Astrocyte (in vitro differentiated cells and primary cell): ENCODE measurements around the gene P4HB. TPM values are rescaled to one million over a fixed set of nuclear protein-coding genes. Genes with fewer than 3 reads are reported as not detected.

ENCODE experiments used
- DNase-seq: peaks from one replicate; pipeline ENCODE4 v3.0.0-alpha.2; 2010; ENCODE audit warnings: low read depth
- FAIRE-seq: peaks from 2 replicates; lab custom pipeline; 2011; peaks lifted over from hg19 to GRCh38; lab: Jason Lieb, UNC
- H2AFZ ChIP-seq: 2 replicates; pipeline ENCODE4 v1.6.0; 2012; ENCODE audit warnings: low read depth, low read length, inconsistent platforms
- H3K27ac ChIP-seq: 2 replicates; pipeline ENCODE4 v1.5.1; 2011; ENCODE audit warnings: low read depth, low read length, inconsistent platforms
- H3K27me3 ChIP-seq: 2 replicates; pipeline ENCODE4 v1.6.0; 2011; ENCODE audit warnings: low read length, inconsistent platforms; ENCODE audit not compliant: insufficient read depth
- H3K36me3 ChIP-seq: 2 replicates; pipeline ENCODE4 v1.5.1; 2011; ENCODE audit warnings: low read length, inconsistent platforms; ENCODE audit not compliant: insufficient read depth
- H3K4me1 ChIP-seq: 2 replicates; pipeline ENCODE4 v1.5.1; 2011; ENCODE audit warnings: low read length, inconsistent platforms; ENCODE audit not compliant: insufficient read depth
- H3K4me2 ChIP-seq: 2 replicates; pipeline ENCODE4 v1.6.0; 2012; ENCODE audit warnings: low read length, inconsistent platforms
- H3K4me3 ChIP-seq: 2 replicates; pipeline ENCODE4 v1.5.1; 2011; ENCODE audit warnings: low read depth, mild to moderate bottlenecking, low read length, inconsistent platforms; ENCODE audit not compliant: insufficient read depth
- H3K79me2 ChIP-seq: 2 replicates; pipeline ENCODE4 v1.6.0; 2012; ENCODE audit warnings: mild to moderate bottlenecking, low read length, inconsistent platforms; ENCODE audit not compliant: insufficient read depth
- H3K9ac ChIP-seq: 2 replicates; pipeline ENCODE4 v1.6.0; 2012; ENCODE audit warnings: mild to moderate bottlenecking, low read length, inconsistent platforms
- H3K9me3 ChIP-seq: 2 replicates; pipeline ENCODE4 v1.5.1; 2012; ENCODE audit warnings: low read depth, mild to moderate bottlenecking, low read length, inconsistent platforms; ENCODE audit not compliant: insufficient read depth
- H4K20me1 ChIP-seq: 2 replicates; pipeline ENCODE4 v1.6.0; 2012; ENCODE audit warnings: low read length, inconsistent platforms; ENCODE audit not compliant: insufficient read depth
- H3K27ac Mint-ChIP-seq: one replicate; pipeline ENCODE4 v1.8.0; 2021; ENCODE audit warnings: mild to moderate bottlenecking, mixed read lengths; ENCODE audit not compliant: unreplicated experiment
- H3K27me3 Mint-ChIP-seq: one replicate; pipeline ENCODE4 v1.8.0; 2021; ENCODE audit warnings: low read depth, mixed read lengths; ENCODE audit not compliant: unreplicated experiment
- H3K36me3 Mint-ChIP-seq: one replicate; pipeline ENCODE4 v1.8.0; 2021; ENCODE audit warnings: low read depth, mixed read lengths; ENCODE audit not compliant: unreplicated experiment
- H3K4me1 Mint-ChIP-seq: one replicate; pipeline ENCODE4 v1.8.0; 2021; ENCODE audit warnings: low read depth, mixed read lengths; ENCODE audit not compliant: unreplicated experiment
- H3K4me3 Mint-ChIP-seq: one replicate; pipeline ENCODE4 v1.8.0; 2021; ENCODE audit warnings: mild to moderate bottlenecking, moderate library complexity, mixed read lengths; ENCODE audit not compliant: unreplicated experiment
- H3K9me3 Mint-ChIP-seq: one replicate; pipeline ENCODE4 v1.8.0; 2021; ENCODE audit warnings: mild to moderate bottlenecking, mixed read lengths; ENCODE audit not compliant: unreplicated experiment
- EZH2 ChIP-seq: IDR thresholded peaks from 2 replicates; pipeline ENCODE4 v1.6.1; 2012; ENCODE audit warnings: mild to moderate bottlenecking, low read length, inconsistent platforms; ENCODE audit not compliant: insufficient read depth
- total RNA-seq: library from RNA; stranded (reverse); gene quantifications from 2 replicates; pipeline ENCODE4 v1.2.1, GENCODE V29; 2021
- TF ChIP-seq, protein P1 (sequence below): IDR thresholded peaks from 2 replicates; pipeline ENCODE4 v1.5.1; 2011; ENCODE audit warnings: low read depth, mild to moderate bottlenecking, inconsistent platforms, low read length, moderate library complexity; ENCODE audit not compliant: insufficient read depth

Gene P4HB
- total RNA-seq, 1 donor from 2014 or later, result 1,268 TPM

DNA sequence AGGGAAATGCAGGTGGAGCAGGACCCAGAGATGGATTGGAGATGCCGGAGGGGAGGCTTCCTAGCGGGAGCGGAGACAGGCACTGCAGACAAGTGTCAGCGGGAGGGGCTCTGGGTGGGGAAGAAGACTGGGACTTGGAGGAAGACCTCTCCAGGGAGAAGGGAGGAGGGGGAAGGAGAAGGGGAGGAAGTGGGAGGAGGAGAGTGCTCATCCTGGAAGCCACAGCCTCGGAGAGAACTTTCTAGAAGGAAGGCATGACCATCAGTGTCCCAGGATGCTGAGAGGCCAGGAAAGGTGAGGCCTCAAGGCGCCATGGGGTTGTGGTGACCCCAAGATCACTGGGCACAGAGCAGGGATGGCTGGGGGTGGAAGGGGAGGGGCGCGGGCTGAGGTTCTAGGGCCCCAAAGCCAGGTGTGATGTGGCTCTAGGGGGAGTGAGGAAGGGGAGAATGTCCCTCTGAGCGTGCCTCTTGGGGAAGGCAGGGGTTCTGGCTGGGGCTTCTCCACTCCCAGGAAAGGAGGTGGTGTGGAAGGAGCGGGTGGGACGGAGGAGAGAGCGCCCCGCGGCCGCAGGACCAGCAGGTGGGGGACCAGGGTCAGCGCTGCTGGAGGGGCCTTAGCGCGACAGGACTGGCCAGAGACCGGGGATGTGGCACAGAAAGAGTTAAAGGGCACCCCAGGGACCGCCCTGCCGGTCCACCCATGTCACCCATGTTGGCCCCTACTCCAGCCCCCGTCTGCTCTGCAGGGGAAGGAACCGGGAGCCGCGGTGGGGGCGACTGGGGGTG is 57.3 kb downstream of the P4HB start:
- no peak for DNase-seq

DNA sequence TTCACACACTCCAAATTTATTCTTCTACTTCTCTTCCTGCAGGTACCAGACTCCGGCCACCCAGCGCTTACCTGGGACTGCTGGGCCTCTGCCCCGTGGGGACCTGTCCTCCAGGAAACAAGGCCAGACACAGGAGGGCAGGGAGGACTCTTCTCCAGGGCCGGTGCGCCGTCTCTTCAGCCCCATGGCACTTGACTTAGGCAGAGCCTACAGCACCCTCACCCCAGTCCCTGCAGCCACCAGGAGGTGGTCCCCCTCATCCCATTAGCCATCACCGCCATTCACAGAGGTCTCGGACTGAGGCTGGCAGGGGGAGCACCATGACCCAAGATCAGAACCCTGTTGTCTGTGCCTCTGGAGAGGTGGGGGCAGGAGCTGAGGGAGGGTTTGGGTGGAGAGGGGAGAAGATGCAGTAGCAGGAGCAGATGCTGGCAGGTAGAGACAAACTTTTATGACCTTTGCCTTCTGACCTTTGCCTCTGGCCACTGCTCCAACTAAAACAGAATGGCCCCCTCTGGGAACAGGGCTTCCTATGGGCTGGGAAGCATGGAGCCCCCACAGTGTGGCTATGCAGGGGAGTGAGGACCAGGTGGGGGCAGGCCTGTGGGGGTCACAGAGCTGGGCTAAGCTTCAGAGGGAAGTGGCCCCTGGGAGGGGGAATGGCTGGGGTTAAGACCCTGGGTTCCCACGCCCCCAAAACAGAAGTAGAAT is 58.1 kb downstream of the P4HB start:
- Histone ChIP-seq H3K79me2 (no peaks in the 10 kb centered on the region), H3K27me3 (peaks cover 34% of the 10 kb centered on the region), H3K27ac (no peak overlapping the region), H3K4me3 (no peak overlapping the region), H3K4me1 (no peaks in the 10 kb centered on the region), H3K9ac (no peak overlapping the region), H3K9me3 (no peaks in the 10 kb centered on the region), H2AFZ (no peak overlapping the region), H4K20me1 (no peaks in the 10 kb centered on the region), H3K4me2 (no peak overlapping the region), H3K36me3 (no peaks in the 10 kb centered on the region)
- Mint-ChIP-seq H3K27ac (no peak overlapping the region), H3K4me3 (no peak overlapping the region), H3K4me1 (no peaks in the 10 kb centered on the region), H3K27me3 (peaks cover 48% of the 10 kb centered on the region), H3K36me3 (peaks cover 3% of the 10 kb centered on the region), H3K9me3 (peaks cover 6% of the 10 kb centered on the region)
- FAIRE-seq, result no peak
- no peak for DNase-seq
- no peak for TF ChIP-seq EZH2
- TF ChIP-seq, protein P1, sequence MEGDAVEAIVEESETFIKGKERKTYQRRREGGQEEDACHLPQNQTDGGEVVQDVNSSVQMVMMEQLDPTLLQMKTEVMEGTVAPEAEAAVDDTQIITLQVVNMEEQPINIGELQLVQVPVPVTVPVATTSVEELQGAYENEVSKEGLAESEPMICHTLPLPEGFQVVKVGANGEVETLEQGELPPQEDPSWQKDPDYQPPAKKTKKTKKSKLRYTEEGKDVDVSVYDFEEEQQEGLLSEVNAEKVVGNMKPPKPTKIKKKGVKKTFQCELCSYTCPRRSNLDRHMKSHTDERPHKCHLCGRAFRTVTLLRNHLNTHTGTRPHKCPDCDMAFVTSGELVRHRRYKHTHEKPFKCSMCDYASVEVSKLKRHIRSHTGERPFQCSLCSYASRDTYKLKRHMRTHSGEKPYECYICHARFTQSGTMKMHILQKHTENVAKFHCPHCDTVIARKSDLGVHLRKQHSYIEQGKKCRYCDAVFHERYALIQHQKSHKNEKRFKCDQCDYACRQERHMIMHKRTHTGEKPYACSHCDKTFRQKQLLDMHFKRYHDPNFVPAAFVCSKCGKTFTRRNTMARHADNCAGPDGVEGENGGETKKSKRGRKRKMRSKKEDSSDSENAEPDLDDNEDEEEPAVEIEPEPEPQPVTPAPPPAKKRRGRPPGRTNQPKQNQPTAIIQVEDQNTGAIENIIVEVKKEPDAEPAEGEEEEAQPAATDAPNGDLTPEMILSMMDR, result no peak

More for the DNA sequence above, 57.3 kb downstream of the P4HB start:
- no peaks in the 10 kb centered on the region for H3K36me3 ChIP-seq
- H3K4me2 ChIP-seq, result no peak overlapping the region
- Mint-ChIP-seq H3K27me3 (peaks cover 51% of the 10 kb centered on the region), H3K36me3 (peaks cover 3% of the 10 kb centered on the region), H3K9me3 (peaks cover 6% of the 10 kb centered on the region), H3K4me3 (no peak overlapping the region), H3K4me1 (no peaks in the 10 kb centered on the region), H3K27ac (no peak overlapping the region)
- no peaks in the 10 kb centered on the region for H3K4me1 ChIP-seq
- H3K27me3 ChIP-seq, result peaks cover 41% of the 10 kb centered on the region
- H3K9ac ChIP-seq, result no peak overlapping the region
- no peaks in the 10 kb centered on the region for H3K79me2 ChIP-seq
- no peak for FAIRE-seq
- peak; percentile 19 for TF ChIP-seq EZH2
- TF ChIP-seq, protein P1, result no peak
- no peaks in the 10 kb centered on the region for H3K9me3 ChIP-seq
- no peaks in the 10 kb centered on the region for H4K20me1 ChIP-seq
- no peak overlapping the region for H2AFZ ChIP-seq
- no peak overlapping the region for H3K27ac ChIP-seq
- H3K4me3 ChIP-seq, result no peak overlapping the region
